ENCODE measurements around the gene AHCTF1.
A peak's percentile ranks its signal among the peaks of the same experiment; 100 is the strongest.
"Not testable (repeated sequence)": the region's sequence is repeated elsewhere in the genome, so short reads cannot be mapped to it uniquely, and the experiment has no call there.

AHCTF1 gene

DNA sequence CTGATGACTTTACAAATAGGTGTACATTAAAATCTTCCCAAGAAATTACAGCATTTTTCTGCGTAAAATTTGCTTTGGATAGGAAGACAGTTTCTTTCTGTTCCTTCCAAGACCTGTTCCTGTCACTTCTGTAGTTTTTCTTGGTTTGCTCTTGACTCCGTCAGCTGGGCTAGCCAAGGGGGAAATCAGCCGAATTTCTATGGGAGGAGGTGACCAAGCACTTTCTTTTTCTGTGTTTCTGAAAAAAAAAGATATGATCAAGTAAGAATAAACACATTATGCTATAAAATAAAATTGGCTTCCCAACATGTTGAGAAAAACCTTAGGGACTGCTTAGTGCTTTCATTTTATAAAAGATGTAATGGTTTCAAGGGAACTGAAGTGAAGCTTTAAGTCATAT lies 91.0 kb downstream of the AHCTF1 start:
- H3K27me3 ChIP-seq (replicated peaks in 2 of 5; ENCODE audit: control insufficient read depth in 4 of 5, insufficient read depth in 5 of 5, low read length in 4 of 5); POLR2A ChIA-PET; CTCF ChIA-PET; H3K9me3 ChIP-seq (ENCODE audit: control extremely low read depth in 1 of 5, control insufficient read depth in 4 of 5, insufficient read depth in 2 of 5, low read depth in 1 of 5, low read length in 4 of 5); H3K27ac ChIP-seq (ENCODE audit: insufficient read depth in 1 of 2, low read depth in 1 of 2, low read length in 2 of 2, poor library complexity in 1 of 2, severe bottlenecking in 2 of 2): not testable (repeated sequence)
- Histone ChIP-seq H3K4me1 (ENCODE audit: control extremely low read depth in 1 of 4, control insufficient read depth in 4 of 4, insufficient read depth in 4 of 4, low read length in 3 of 4) (peaks cover 0 to 20% (median 15%) of the 10 kb centered on the region in 4 experiments), H3K4me3 (ENCODE audit: control insufficient read depth in 1 of 7, extremely low read depth in 1 of 7, insufficient read depth in 4 of 7, low read depth in 2 of 7, low read length in 6 of 7) (peak overlapping the region in 1 of 7 experiments; percentile 55), H3K36me3 (ENCODE audit: control insufficient read depth in 4 of 4, insufficient read depth in 4 of 4, low read length in 3 of 4) (peaks cover 5 to 37% (median 21%) of the 10 kb centered on the region in 4 experiments)
- peak; percentile 22 to 66 (median 62) for DNase-seq
- WGBS (ENCODE audit: insufficient coverage): no CpG with 5 or more reads among the region's 3 CpGs

DNA sequence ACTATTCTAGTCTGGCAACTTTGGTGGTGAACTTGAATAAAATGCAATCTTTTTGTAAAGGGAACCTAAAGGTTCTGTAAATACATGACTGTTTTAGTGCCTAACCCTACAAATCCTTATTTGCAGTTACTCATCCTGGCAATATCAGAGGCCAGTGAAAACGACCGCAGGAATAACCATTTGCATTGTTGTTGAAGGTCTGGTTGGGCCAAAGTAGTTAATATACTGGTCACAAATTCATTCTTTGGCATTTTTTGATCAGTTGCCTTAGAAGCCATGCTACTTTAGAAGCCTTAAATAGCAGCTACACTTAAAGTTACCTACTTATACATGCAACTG lies 93.7 kb downstream of the AHCTF1 start:
- no peaks in the 10 kb centered on the region for H3K27me3 ChIP-seq (replicated peaks in 2 of 5; ENCODE audit: control insufficient read depth in 4 of 5, insufficient read depth in 5 of 5, low read length in 4 of 5)
- WGBS (ENCODE audit: insufficient coverage): no CpG with 5 or more reads among the region's 2 CpGs
- no peak overlapping the region for H3K4me3 ChIP-seq (ENCODE audit: control insufficient read depth in 1 of 7, extremely low read depth in 1 of 7, insufficient read depth in 4 of 7, low read depth in 2 of 7, low read length in 6 of 7)

DNA sequence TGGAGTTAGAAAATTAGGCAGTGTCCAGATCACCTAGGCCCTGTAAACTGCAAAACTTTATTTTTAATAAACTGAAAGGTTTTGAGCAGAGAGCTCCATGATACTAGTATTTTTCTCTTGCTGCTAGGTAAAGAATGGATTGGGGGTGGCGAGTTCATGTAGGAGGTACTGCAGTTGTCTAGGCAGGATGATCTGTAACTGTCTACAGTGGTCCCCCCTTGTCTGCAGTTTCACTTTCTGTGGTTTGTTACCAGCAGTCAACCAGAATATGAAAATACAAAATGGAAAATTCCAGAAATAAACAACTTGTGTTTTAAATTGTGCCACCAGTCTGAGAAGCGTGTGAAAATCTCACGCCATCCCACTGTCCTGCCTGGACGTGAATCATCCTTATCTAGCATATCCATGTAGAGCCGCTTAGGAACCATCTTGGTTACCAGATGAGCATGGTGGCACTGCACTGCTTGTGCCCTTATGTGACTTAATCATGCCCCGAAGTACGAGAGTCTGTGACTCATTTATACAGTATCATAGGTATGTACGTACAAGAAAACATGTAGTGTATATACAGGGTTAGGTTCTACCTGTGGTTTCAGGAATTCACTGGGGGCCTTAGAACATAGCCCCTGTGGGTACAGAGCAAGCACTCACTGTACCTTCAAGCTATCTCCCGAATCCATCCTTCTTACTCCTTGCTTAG lies 94.2 kb downstream of the AHCTF1 start:
- H3K9me3 ChIP-seq (ENCODE audit: control extremely low read depth in 1 of 5, control insufficient read depth in 4 of 5, insufficient read depth in 2 of 5, low read depth in 1 of 5, low read length in 4 of 5): no peaks in the 10 kb centered on the region
- CTCF ChIA-PET: no interaction called here
- POLR2A ChIA-PET: no interaction called here
- peaks cover 1 to 10% (median 5%) of the 10 kb centered on the region in 4 experiments for H3K36me3 ChIP-seq (ENCODE audit: control insufficient read depth in 4 of 4, insufficient read depth in 4 of 4, low read length in 3 of 4)
- WGBS (ENCODE audit: insufficient coverage): 98% methylated on average over 5 of the region's 9 CpGs
- no peak overlapping the region for H3K27ac ChIP-seq (ENCODE audit: insufficient read depth in 1 of 2, low read depth in 1 of 2, low read length in 2 of 2, poor library complexity in 1 of 2, severe bottlenecking in 2 of 2)
- H3K27me3 ChIP-seq (replicated peaks in 2 of 5; ENCODE audit: control insufficient read depth in 4 of 5, insufficient read depth in 5 of 5, low read length in 4 of 5): no peaks in the 10 kb centered on the region
- H3K4me3 ChIP-seq (ENCODE audit: control insufficient read depth in 1 of 7, extremely low read depth in 1 of 7, insufficient read depth in 4 of 7, low read depth in 2 of 7, low read length in 6 of 7): no peak overlapping the region
- peaks cover 0 to 29% (median 22%) of the 10 kb centered on the region in 4 experiments for H3K4me1 ChIP-seq (ENCODE audit: control extremely low read depth in 1 of 4, control insufficient read depth in 4 of 4, insufficient read depth in 4 of 4, low read length in 3 of 4)
- DNase-seq: peak in 2 of 3 donors; percentile 46 to 53

More for the DNA sequence above, 93.7 kb downstream of the AHCTF1 start:
- H3K36me3 ChIP-seq (ENCODE audit: control insufficient read depth in 4 of 4, insufficient read depth in 4 of 4, low read length in 3 of 4): peaks cover 2 to 15% (median 11%) of the 10 kb centered on the region in 4 experiments
- DNase-seq: no peak
- CTCF ChIA-PET: no interaction called here
- peaks cover 0 to 29% (median 22%) of the 10 kb centered on the region in 4 experiments for H3K4me1 ChIP-seq (ENCODE audit: control extremely low read depth in 1 of 4, control insufficient read depth in 4 of 4, insufficient read depth in 4 of 4, low read length in 3 of 4)
- H3K27ac ChIP-seq (ENCODE audit: insufficient read depth in 1 of 2, low read depth in 1 of 2, low read length in 2 of 2, poor library complexity in 1 of 2, severe bottlenecking in 2 of 2): no peak overlapping the region
- H3K9me3 ChIP-seq (ENCODE audit: control extremely low read depth in 1 of 5, control insufficient read depth in 4 of 5, insufficient read depth in 2 of 5, low read depth in 1 of 5, low read length in 4 of 5): no peaks in the 10 kb centered on the region
- POLR2A ChIA-PET: no interaction called here

DNA sequence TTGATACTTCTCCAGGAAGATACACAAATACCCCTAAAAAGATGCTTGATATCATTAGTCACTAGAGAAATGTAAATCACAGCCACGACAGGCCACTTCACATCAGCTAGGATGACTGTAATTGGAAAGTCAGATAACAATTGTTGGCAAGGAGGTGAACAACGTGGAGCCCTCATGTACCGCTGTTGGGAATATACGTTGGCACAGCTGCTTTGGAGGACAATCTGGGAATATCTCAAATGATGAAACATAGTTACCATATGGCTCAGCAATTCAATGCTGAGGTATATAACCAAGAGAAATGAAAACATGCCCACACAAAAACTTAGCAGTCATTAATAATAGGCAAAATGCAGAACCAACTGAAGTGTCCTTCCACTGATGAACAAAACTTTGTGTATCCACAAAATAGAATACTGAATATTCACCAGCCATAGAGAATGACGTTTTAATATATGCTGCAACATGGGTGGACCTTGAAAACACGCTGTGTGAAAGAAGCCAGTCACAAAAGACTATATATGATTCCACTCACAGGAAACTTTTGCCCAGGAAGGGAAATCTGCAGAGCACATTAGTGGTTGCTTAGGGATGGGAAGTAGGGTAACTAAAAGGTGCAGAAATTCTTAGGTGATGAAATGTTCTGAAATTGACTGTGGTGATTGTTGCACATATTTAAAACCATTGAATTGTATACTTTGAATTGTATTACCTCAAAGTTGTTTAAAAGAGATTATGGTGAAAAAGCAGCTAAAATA lies 95.4 kb downstream of the AHCTF1 start:
- no peaks in the 10 kb centered on the region for H3K9me3 ChIP-seq (ENCODE audit: control extremely low read depth in 1 of 5, control insufficient read depth in 4 of 5, insufficient read depth in 2 of 5, low read depth in 1 of 5, low read length in 4 of 5)
- 54% methylated on average over 3 of the region's 6 CpGs for WGBS (ENCODE audit: insufficient coverage)
- DNase-seq: peak in 1 of 3 donors; percentile 13
- ChIA-PET CTCF (interaction anchor here (0.6 kb wide), 1 partner anchor 161 kb away, joined by 3 read pairs; no protein-coding TSS in a partner anchor), POLR2A (interaction anchor here (0.6 kb wide), 1 partner anchor 805 kb away, joined by 3 read pairs; no protein-coding TSS in a partner anchor)
- H3K36me3 ChIP-seq (ENCODE audit: control insufficient read depth in 4 of 4, insufficient read depth in 4 of 4, low read length in 3 of 4): peaks cover 0 to 7% (median 2%) of the 10 kb centered on the region in 4 experiments
- H3K4me3 ChIP-seq (ENCODE audit: control insufficient read depth in 1 of 7, extremely low read depth in 1 of 7, insufficient read depth in 4 of 7, low read depth in 2 of 7, low read length in 6 of 7): no peak overlapping the region
- H3K27me3 ChIP-seq (replicated peaks in 2 of 5; ENCODE audit: control insufficient read depth in 4 of 5, insufficient read depth in 5 of 5, low read length in 4 of 5): no peaks in the 10 kb centered on the region
- H3K4me1 ChIP-seq (ENCODE audit: control extremely low read depth in 1 of 4, control insufficient read depth in 4 of 4, insufficient read depth in 4 of 4, low read length in 3 of 4): peaks cover 0 to 27% (median 22%) of the 10 kb centered on the region in 4 experiments
- H3K27ac ChIP-seq (ENCODE audit: insufficient read depth in 1 of 2, low read depth in 1 of 2, low read length in 2 of 2, poor library complexity in 1 of 2, severe bottlenecking in 2 of 2): no peak overlapping the region

DNA sequence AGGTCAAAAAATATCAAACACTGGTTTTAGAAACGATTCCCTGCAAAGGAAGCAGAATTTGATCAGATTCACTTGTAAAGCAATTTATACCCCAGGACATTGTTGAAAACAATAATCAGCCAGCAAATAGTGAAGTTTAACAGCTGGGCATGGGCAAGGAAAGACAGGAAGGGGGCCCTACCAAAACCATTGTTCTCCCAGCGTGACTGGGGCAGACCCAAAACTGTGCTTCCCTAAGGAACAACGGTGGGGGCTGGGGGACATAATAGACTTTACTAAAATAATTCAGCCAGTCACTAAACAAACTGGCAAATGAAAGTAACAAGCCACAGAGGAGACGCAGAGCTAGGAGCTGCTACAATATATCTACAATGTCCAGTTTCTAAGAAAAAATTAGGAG lies 100.2 kb downstream of the AHCTF1 start:
- H3K27me3 ChIP-seq (replicated peaks in 2 of 5; ENCODE audit: control insufficient read depth in 4 of 5, insufficient read depth in 5 of 5, low read length in 4 of 5): no peaks in the 10 kb centered on the region
- peaks cover 5 to 16% (median 11%) of the 10 kb centered on the region in 5 experiments for H3K9me3 ChIP-seq (ENCODE audit: control extremely low read depth in 1 of 5, control insufficient read depth in 4 of 5, insufficient read depth in 2 of 5, low read depth in 1 of 5, low read length in 4 of 5)
- H3K4me3 ChIP-seq (ENCODE audit: control insufficient read depth in 1 of 7, extremely low read depth in 1 of 7, insufficient read depth in 4 of 7, low read depth in 2 of 7, low read length in 6 of 7): no peak overlapping the region
- no peaks in the 10 kb centered on the region for H3K36me3 ChIP-seq (ENCODE audit: control insufficient read depth in 4 of 4, insufficient read depth in 4 of 4, low read length in 3 of 4)
- H3K4me1 ChIP-seq (ENCODE audit: control extremely low read depth in 1 of 4, control insufficient read depth in 4 of 4, insufficient read depth in 4 of 4, low read length in 3 of 4): peaks cover 0 to 12% (median 11%) of the 10 kb centered on the region in 4 experiments
- ChIA-PET POLR2A (interaction anchor here (0.6 to 1.0 kb wide), 2 partner anchors 10 to 11 kb away, joined by 3 to 4 read pairs; no protein-coding TSS in a partner anchor), CTCF (no interaction called here)
- no peak for DNase-seq
- H3K27ac ChIP-seq (ENCODE audit: insufficient read depth in 1 of 2, low read depth in 1 of 2, low read length in 2 of 2, poor library complexity in 1 of 2, severe bottlenecking in 2 of 2): no peak overlapping the region
- no CpG with 5 or more reads among the region's 4 CpGs for WGBS (ENCODE audit: insufficient coverage)

DNA sequence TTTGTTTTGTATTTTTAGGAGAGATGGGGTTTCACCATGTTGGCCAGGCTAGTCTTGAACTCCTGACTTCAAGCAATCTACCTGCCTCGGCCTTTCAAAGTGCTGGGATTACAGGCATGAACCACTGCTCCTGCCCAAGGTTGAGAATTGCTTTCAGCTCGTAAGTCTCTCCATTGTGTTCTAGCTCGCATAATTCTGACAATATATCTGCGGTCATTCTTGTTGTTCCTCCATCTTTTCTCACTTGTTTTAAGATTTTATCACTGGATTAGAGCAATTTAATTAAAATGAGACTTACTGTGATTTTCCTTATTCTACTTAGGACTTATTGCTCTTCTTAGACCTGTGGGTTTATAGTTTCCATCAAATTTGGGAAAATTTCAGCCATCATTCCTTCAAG lies 102.9 kb downstream of the AHCTF1 start:
- Histone ChIP-seq H3K4me3 (ENCODE audit: control insufficient read depth in 1 of 7, extremely low read depth in 1 of 7, insufficient read depth in 4 of 7, low read depth in 2 of 7, low read length in 6 of 7) (no peak overlapping the region), H3K9me3 (ENCODE audit: control extremely low read depth in 1 of 5, control insufficient read depth in 4 of 5, insufficient read depth in 2 of 5, low read depth in 1 of 5, low read length in 4 of 5) (peaks cover 5 to 16% (median 11%) of the 10 kb centered on the region in 5 experiments), H3K36me3 (ENCODE audit: control insufficient read depth in 4 of 4, insufficient read depth in 4 of 4, low read length in 3 of 4) (no peaks in the 10 kb centered on the region), H3K4me1 (ENCODE audit: control extremely low read depth in 1 of 4, control insufficient read depth in 4 of 4, insufficient read depth in 4 of 4, low read length in 3 of 4) (peaks cover 0 to 7% (median 6%) of the 10 kb centered on the region in 4 experiments), H3K27me3 (replicated peaks in 2 of 5; ENCODE audit: control insufficient read depth in 4 of 5, insufficient read depth in 5 of 5, low read length in 4 of 5) (no peaks in the 10 kb centered on the region), H3K27ac (ENCODE audit: insufficient read depth in 1 of 2, low read depth in 1 of 2, low read length in 2 of 2, poor library complexity in 1 of 2, severe bottlenecking in 2 of 2) (no peak overlapping the region)
- 90% methylated on average over 4 of the region's 4 CpGs for WGBS (ENCODE audit: insufficient coverage)
- ChIA-PET POLR2A (no interaction called here), CTCF (interaction anchor here (1.3 to 2.6 kb wide), 2 partner anchors 8 to 53 kb away, joined by 3 to 8 read pairs; no protein-coding TSS in a partner anchor)
- DNase-seq: peak; percentile 29 to 64 (median 51)

DNA sequence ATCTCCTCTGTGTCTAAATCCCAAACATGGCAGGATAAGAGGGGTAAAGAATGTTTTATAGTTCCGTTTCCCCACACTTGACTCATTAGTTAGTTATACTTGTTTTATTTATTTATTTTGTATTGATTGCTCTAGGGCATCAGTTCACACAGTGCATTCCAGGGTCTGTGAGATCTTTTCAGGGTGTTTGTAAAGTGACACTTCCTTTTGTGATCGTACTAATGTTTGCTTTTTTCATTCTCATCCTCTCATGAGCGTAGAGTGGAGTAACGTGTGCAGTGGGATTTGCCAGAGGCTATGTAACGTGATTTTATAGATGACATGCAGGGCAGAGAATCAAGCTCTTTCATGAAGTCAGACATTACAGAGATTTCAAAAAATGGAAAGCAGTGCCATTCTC lies 104.4 kb downstream of the AHCTF1 start:
- Histone ChIP-seq H3K4me3 (ENCODE audit: control insufficient read depth in 1 of 7, extremely low read depth in 1 of 7, insufficient read depth in 4 of 7, low read depth in 2 of 7, low read length in 6 of 7) (no peak overlapping the region), H3K9me3 (ENCODE audit: control extremely low read depth in 1 of 5, control insufficient read depth in 4 of 5, insufficient read depth in 2 of 5, low read depth in 1 of 5, low read length in 4 of 5) (peaks cover 5 to 16% (median 11%) of the 10 kb centered on the region in 5 experiments), H3K4me1 (ENCODE audit: control extremely low read depth in 1 of 4, control insufficient read depth in 4 of 4, insufficient read depth in 4 of 4, low read length in 3 of 4) (peaks cover 0 to 2% (median under 1%) of the 10 kb centered on the region in 4 experiments), H3K36me3 (ENCODE audit: control insufficient read depth in 4 of 4, insufficient read depth in 4 of 4, low read length in 3 of 4) (no peaks in the 10 kb centered on the region), H3K27ac (ENCODE audit: insufficient read depth in 1 of 2, low read depth in 1 of 2, low read length in 2 of 2, poor library complexity in 1 of 2, severe bottlenecking in 2 of 2) (no peak overlapping the region), H3K27me3 (replicated peaks in 2 of 5; ENCODE audit: control insufficient read depth in 4 of 5, insufficient read depth in 5 of 5, low read length in 4 of 5) (no peaks in the 10 kb centered on the region)
- WGBS (ENCODE audit: insufficient coverage): 100% methylated on average over 4 of the region's 5 CpGs
- ChIA-PET CTCF (no interaction called here), POLR2A (no interaction called here)
- DNase-seq: no peak
